Nephron progenitor cell (in vitro differentiated cells): ENCODE results near the gene GPR156.
A peak's percentile ranks its signal among the peaks of the same experiment; 100 is the strongest.
"Not testable (repeated sequence)": the region's sequence is repeated elsewhere in the genome, so short reads cannot be mapped to it uniquely, and the experiment has no call there.

Experiments used
- DNase-seq: peaks from one replicate; pipeline ENCODE4 v3.0.0; 2021
- H3K27ac Mint-ChIP-seq: 2 replicates; pipeline ENCODE4 v1.8.0; 2021; ENCODE audit warnings: mild to moderate bottlenecking, moderate library complexity, mixed read lengths
- H3K27me3 Mint-ChIP-seq: 2 replicates; pipeline ENCODE4 v1.8.0; 2021; ENCODE audit warnings: mild to moderate bottlenecking, low read depth, mixed read lengths; ENCODE audit not compliant: poor library complexity
- H3K36me3 Mint-ChIP-seq: 2 replicates; pipeline ENCODE4 v1.8.0; 2021; ENCODE audit warnings: low read depth, mixed read lengths
- H3K4me1 Mint-ChIP-seq: 2 replicates; pipeline ENCODE4 v1.8.0; 2021; ENCODE audit warnings: mixed read lengths
- H3K4me3 Mint-ChIP-seq: 2 replicates; pipeline ENCODE4 v1.8.0; 2021; ENCODE audit warnings: mild to moderate bottlenecking, moderate library complexity, mixed read lengths
- H3K9me3 Mint-ChIP-seq: 2 replicates; pipeline ENCODE4 v1.8.0; 2021; ENCODE audit warnings: mild to moderate bottlenecking, moderate library complexity, mixed read lengths
- TF ChIP-seq, protein P1 (sequence below): fragments of 200-600 bp; sonication (generic); IDR thresholded peaks from 2 replicates; pipeline ENCODE4 v1.5.0; 2021; ENCODE audit warnings: antibody characterized with exemption

The GPR156 gene

DNA sequence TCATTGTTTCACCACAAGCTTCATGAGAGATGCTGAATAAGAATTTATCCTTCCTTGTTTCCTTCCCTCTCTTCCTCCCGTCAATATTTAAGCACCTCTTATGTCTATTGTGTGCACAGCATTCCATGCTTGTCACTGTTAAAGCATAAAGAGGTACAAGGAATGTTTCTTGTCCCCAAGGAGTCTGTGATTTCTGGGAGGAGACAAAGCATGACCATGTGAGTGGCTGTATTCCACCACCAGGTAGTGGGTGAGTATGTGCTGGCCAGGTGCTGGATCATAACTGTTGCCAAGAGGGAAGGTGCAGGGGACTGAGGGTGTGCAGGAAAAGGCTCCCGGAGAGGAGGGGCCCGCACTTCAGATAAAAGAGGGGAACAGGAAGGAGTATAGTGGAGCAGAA, 127.9 kb downstream of the GPR156 start:
- no peak overlapping the region for H3K27ac Mint-ChIP-seq
- H3K27me3 Mint-ChIP-seq, result peaks cover 4% of the 10 kb centered on the region
- peaks cover 6% of the 10 kb centered on the region for H3K4me1 Mint-ChIP-seq
- TF ChIP-seq, protein P1, sequence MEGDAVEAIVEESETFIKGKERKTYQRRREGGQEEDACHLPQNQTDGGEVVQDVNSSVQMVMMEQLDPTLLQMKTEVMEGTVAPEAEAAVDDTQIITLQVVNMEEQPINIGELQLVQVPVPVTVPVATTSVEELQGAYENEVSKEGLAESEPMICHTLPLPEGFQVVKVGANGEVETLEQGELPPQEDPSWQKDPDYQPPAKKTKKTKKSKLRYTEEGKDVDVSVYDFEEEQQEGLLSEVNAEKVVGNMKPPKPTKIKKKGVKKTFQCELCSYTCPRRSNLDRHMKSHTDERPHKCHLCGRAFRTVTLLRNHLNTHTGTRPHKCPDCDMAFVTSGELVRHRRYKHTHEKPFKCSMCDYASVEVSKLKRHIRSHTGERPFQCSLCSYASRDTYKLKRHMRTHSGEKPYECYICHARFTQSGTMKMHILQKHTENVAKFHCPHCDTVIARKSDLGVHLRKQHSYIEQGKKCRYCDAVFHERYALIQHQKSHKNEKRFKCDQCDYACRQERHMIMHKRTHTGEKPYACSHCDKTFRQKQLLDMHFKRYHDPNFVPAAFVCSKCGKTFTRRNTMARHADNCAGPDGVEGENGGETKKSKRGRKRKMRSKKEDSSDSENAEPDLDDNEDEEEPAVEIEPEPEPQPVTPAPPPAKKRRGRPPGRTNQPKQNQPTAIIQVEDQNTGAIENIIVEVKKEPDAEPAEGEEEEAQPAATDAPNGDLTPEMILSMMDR, result no peak
- H3K9me3 Mint-ChIP-seq, result peaks cover 37% of the 10 kb centered on the region
- DNase-seq, result no peak
- H3K4me3 Mint-ChIP-seq, result no peak overlapping the region
- H3K36me3 Mint-ChIP-seq, result peaks cover 15% of the 10 kb centered on the region

DNA sequence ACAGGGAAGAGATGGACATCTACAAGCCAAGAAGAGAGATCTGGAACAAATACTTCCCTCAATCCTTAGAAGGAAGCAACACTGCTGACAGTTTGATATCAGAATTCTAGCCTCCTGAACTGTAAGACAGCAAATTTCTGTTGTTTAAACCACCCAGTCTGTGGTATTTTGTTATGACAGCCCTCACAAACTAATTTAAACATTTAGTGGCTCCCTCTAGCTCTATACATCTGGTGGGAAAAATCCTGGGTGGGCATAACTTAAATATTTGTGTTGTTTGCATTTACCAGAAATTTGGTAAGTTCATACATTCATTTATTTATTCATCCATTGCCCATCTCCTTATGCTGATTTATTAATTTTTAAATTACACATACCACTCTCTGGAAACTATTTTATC, 128.3 kb downstream of the GPR156 start:
- Mint-ChIP-seq H3K36me3 (peaks cover 15% of the 10 kb centered on the region), H3K9me3 (peaks cover 37% of the 10 kb centered on the region), H3K4me3 (no peak overlapping the region), H3K27ac (no peak overlapping the region), H3K27me3 (peaks cover 4% of the 10 kb centered on the region), H3K4me1 (peaks cover 6% of the 10 kb centered on the region)
- DNase-seq, result no peak
- TF ChIP-seq, protein P1, result no peak

DNA sequence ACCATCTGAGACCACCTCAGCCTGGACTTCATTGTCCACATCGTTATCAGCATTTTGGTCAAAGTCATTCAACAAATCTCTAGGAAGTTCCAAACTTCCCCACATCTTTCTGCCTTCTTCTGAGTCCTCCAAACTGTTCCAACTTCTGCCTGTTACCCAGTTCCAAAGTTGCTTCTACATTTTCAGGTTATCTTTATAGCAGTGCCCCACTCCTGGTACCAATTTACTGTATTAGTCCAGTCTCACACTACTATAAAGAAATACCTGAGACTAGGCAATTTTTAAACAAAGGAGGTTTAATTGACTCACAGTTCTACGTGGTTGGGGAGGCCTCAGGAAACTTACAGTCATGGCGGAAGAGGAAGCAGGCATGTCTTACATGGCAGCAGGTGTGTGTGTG, 129.3 kb downstream of the GPR156 start:
- Mint-ChIP-seq H3K9me3 (peaks cover 37% of the 10 kb centered on the region), H3K36me3 (peaks cover 15% of the 10 kb centered on the region)
- not testable (repeated sequence) for H3K27ac Mint-ChIP-seq, H3K4me1 Mint-ChIP-seq, DNase-seq, H3K27me3 Mint-ChIP-seq, H3K4me3 Mint-ChIP-seq

DNA sequence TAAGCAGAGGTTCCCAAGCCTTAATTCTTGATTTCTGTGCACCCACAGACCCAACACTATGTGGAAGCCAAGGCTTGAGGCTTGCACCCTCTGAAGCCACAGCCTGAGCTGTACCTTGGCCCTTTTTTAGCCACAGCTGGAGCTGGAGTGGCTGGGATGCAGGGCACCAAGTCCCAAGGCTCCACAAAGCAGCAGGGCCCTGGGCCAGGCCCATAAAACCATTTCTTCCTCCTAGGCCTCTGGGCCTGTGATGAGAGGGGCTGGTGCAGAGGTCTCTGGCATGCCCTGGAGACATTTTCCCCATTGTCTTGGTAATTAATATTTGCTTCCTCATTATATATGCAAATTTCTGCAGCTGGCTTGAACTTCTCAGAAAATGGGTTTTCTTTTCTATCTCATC, 129.9 kb downstream of the GPR156 start:
- no peak overlapping the region for H3K27ac Mint-ChIP-seq
- TF ChIP-seq, protein P1, result no peak
- no peak for DNase-seq
- peaks cover 4% of the 10 kb centered on the region for H3K27me3 Mint-ChIP-seq
- H3K4me3 Mint-ChIP-seq, result no peak overlapping the region
- peaks cover 15% of the 10 kb centered on the region for H3K36me3 Mint-ChIP-seq
- H3K4me1 Mint-ChIP-seq, result peaks cover 6% of the 10 kb centered on the region
- peaks cover 37% of the 10 kb centered on the region for H3K9me3 Mint-ChIP-seq

DNA sequence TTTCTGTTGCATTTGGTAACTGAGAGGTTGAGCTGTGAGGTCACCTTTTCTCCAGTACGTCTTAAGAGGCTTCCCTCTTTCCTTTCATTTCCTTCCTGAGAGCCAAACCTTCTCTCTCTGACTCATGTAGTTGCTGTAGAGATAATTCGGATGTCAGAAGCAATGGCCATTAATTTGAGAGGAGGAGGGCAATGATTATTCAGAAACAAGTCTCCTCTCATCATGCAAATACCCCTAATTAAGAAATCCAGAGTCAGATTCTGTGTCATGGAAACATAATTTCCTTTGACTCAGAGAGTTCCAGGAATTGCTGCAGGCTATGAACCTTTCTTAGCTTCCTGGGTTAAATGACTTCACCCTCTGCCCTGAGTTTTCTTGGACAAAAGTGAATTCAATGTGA, 131.7 kb downstream of the GPR156 start:
- Mint-ChIP-seq H3K4me1 (peaks cover 4% of the 10 kb centered on the region), H3K4me3 (no peak overlapping the region), H3K27ac (no peak overlapping the region), H3K9me3 (peaks cover 37% of the 10 kb centered on the region), H3K36me3 (peaks cover 15% of the 10 kb centered on the region), H3K27me3 (peaks cover 4% of the 10 kb centered on the region)
- DNase-seq, result no peak
- TF ChIP-seq, protein P1, result no peak

DNA sequence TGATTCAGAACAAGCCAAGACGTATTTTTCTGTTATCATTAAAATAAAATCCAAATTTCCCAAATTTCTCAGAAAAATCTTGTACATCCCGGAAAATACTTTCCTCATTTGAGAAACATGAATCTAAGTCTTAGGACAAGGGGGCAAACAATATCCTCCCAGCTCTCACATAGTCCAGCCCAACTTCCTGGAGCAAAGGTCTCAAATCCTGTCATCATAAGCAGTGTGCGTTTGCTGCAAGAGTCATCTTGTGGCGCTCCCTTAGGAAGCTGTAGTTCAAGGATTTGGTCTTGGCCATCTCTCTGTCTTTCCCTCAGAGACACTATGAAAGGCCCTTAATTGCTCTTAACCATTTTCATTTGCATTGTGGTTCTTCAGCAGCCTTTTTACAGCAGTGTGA, 133.2 kb downstream of the GPR156 start:
- H3K9me3 Mint-ChIP-seq, result peaks cover 34% of the 10 kb centered on the region
- H3K4me1 Mint-ChIP-seq, result peaks cover 10% of the 10 kb centered on the region
- no peak overlapping the region for H3K4me3 Mint-ChIP-seq
- TF ChIP-seq, protein P1, result no peak
- H3K27me3 Mint-ChIP-seq, result peaks cover 4% of the 10 kb centered on the region
- peaks cover 15% of the 10 kb centered on the region for H3K36me3 Mint-ChIP-seq
- no peak for DNase-seq
- peak overlapping the region; percentile 48 for H3K27ac Mint-ChIP-seq
